ENCODE measurements around the gene GLIS2.

- TF ChIP-seq TAF1 (IDR thresholded peaks at IDR 0.05; ENCODE audit: borderline replicate concordance, insufficient read depth, low read length): no peak
- TF ChIP-seq POLR2AphosphoS5 (IDR thresholded peaks at IDR 0.05; ENCODE audit: low read depth, low read length): no peak
- TF ChIP-seq, protein P1, sequence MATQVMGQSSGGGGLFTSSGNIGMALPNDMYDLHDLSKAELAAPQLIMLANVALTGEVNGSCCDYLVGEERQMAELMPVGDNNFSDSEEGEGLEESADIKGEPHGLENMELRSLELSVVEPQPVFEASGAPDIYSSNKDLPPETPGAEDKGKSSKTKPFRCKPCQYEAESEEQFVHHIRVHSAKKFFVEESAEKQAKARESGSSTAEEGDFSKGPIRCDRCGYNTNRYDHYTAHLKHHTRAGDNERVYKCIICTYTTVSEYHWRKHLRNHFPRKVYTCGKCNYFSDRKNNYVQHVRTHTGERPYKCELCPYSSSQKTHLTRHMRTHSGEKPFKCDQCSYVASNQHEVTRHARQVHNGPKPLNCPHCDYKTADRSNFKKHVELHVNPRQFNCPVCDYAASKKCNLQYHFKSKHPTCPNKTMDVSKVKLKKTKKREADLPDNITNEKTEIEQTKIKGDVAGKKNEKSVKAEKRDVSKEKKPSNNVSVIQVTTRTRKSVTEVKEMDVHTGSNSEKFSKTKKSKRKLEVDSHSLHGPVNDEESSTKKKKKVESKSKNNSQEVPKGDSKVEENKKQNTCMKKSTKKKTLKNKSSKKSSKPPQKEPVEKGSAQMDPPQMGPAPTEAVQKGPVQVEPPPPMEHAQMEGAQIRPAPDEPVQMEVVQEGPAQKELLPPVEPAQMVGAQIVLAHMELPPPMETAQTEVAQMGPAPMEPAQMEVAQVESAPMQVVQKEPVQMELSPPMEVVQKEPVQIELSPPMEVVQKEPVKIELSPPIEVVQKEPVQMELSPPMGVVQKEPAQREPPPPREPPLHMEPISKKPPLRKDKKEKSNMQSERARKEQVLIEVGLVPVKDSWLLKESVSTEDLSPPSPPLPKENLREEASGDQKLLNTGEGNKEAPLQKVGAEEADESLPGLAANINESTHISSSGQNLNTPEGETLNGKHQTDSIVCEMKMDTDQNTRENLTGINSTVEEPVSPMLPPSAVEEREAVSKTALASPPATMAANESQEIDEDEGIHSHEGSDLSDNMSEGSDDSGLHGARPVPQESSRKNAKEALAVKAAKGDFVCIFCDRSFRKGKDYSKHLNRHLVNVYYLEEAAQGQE (IDR thresholded peaks at IDR 0.05; ENCODE audit: insufficient read depth in 1 of 2, low read depth in 2 of 2, low read length in 2 of 2): no peak
- no peak for TF ChIP-seq SIN3A (IDR thresholded peaks at IDR 0.05; ENCODE audit: borderline replicate concordance, insufficient read depth, low read length)
Observed at GRCh38 chr16:4347765-4348509, 32.1 kb downstream of the GLIS2 start.
